Psoas muscle (tissue), 8 donors: ENCODE results near the gene INO80. TPM values are rescaled to one million over a fixed set of nuclear protein-coding genes. Genes with fewer than 3 reads are reported as not detected.
"Not testable (repeated sequence)": the region's sequence is repeated elsewhere in the genome, so short reads cannot be mapped to it uniquely, and the experiment has no call there.

ENCODE experiments used
- ATAC-seq, 4 donors: fragments of 200-7000 bp; cut with Tn5 transposase; one replicate each; pipeline ENCODE4 v1.9.1; 2020; ENCODE audit warnings: moderate library complexity in 3 of 4, mild to moderate bottlenecking in 2 of 4
- DNase-seq, 2 donors: peaks; one replicate each; pipeline ENCODE4 v3.0.0-alpha.2; 2020
- H3K27ac ChIP-seq: fragments of 200-600 bp; one replicate; pipeline ENCODE4 v1.8.0; 2022
- H3K27me3 ChIP-seq, 3 donors: fragments of 200-600 bp in 1 of 3; one replicate each; pipeline versions ENCODE4 v1.6.1 to v1.8.0; 2013 to 2022; ENCODE audit warnings: low read length in 2 of 3, mild to moderate bottlenecking in 2 of 3, moderate library complexity in 1 of 3; ENCODE audit not compliant: insufficient read depth in 3 of 3
- H3K36me3 ChIP-seq, 2 donors: fragments of 200-600 bp in 1 of 2; one replicate each; pipeline versions ENCODE4 v1.6.1 to v1.8.0; 2013 to 2022; ENCODE audit warnings: low read depth in 1 of 2, mild to moderate bottlenecking in 1 of 2, moderate library complexity in 1 of 2; ENCODE audit not compliant: insufficient read depth in 1 of 2
- H3K4me1 ChIP-seq: fragments of 200-600 bp; one replicate; pipeline ENCODE4 v1.8.0; 2022
- H3K4me3 ChIP-seq: fragments of 200-600 bp; one replicate; pipeline ENCODE4 v1.8.0; 2022; ENCODE audit warnings: mild to moderate bottlenecking
- H3K9me3 ChIP-seq: fragments of 200-600 bp; one replicate; pipeline ENCODE4 v1.8.0; 2022
- WGBS, 3 donors: extraction: QIAGEN DNeasy Blood & Tissue Kit; methylation state at CpG; one replicate each; pipeline versions ENCODE4 v1.1.6 to v1.1.7; 2013; 5-methylcytosine and 5-hydroxymethylcytosine counted together
- intact Hi-C, 2 donors: fragments of 100-400 bp; cut with DNase I; formaldehyde crosslinking; loops; one replicate each; pipeline versions ENCODE4 v1.11.0 to v1.14.2; 2022
- polyA plus RNA-seq, 3 donors: library from polyadenylated mRNA; stranded (reverse); fragments of 200-250 nt; gene quantifications; one replicate each; pipeline ENCODE4 v1.2.3, GENCODE V29; 2013
- total RNA-seq, 4 donors: library from RNA; stranded (reverse); fragmentation: NEBNext Ultra II Directional in 2 of 4; extraction: Animal tissue kit (Norgen Biotek cat#: 25700) in 2 of 4; gene quantifications; one replicate each; pipeline versions ENCODE4 v1.2.1 to v1.2.4, GENCODE V29; 2021 to 2023
- TF ChIP-seq, protein P1 (sequence below): fragments of 200-600 bp; IDR thresholded peaks from one replicate; pipeline ENCODE4 v1.8.0; 2022; ENCODE audit warnings: antibody characterized with exemption
- donor health status: healthy with polysubstance abuse.
- donor health status: DM: no; HTN: no; CAD: no; lungs with moderate emphysema.
- donor health status: Bipolar disorder and iron deficiency.
- donor health status: healthy.
- donor health status: DM: yes; HTN: yes; CAD: no.
- donor health status: DM: no; HTN: no; CAD: no.
- donor health status: DM: no; HTN: no; CAD: no.
- donor health status: DM: yes; HTN: yes; CAD: no.

INO80 gene
- total and polyA plus RNA-seq, 7 donors: 12.4 to 30.5 (median 20.1) TPM

DNA sequence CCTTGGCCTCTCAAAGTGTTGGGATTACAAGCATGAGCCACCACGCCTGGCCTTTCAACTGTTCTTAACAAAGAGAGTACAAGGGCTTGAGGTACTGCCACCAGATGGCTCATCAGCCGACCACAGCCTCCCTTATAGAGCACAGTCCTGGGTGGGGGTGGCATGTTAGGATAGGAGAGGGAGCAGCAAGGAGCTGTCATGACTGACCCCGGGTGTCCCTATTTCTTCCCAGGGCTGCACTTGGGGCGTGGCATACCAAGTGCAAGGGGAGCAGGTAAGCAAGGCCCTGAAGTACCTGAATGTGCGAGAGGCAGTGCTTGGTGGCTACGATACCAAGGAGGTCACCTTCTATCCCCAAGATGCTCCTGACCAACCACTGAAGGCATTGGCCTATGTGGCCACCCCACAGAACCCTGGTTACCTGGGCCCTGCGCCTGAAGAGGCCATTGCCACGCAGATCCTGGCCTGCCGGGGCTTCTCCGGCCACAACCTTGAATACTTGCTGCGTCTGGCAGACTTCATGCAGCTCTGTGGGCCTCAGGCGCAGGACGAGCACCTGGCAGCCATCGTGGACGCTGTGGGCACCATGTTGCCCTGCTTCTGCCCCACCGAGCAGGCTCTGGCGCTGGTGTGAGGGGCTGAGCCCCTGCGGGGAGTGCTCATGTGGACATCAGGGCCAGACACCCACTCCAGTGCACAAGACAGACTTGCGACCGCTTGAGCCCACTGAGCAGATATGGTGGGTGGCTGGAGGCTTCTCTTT, 160.8 kb downstream of the INO80 start:
- Histone ChIP-seq H3K4me3 (peak overlapping the region; percentile 84), H3K9me3 (no peaks in the 10 kb centered on the region), H3K4me1 (peaks cover 45% of the 10 kb centered on the region), H3K27ac (peak overlapping the region; percentile 86), H3K36me3 (peaks cover 0 to 9% of the 10 kb centered on the region in 2 donors), H3K27me3 (no peaks in the 10 kb centered on the region)
- DNase-seq (no peak), ATAC-seq (no peak)
- intact Hi-C loops: no loop called here
- 89 to 90% (median 90%) methylated on average over 20 of the region's 20 CpGs for WGBS, 3 donors
- TF ChIP-seq, protein P1, sequence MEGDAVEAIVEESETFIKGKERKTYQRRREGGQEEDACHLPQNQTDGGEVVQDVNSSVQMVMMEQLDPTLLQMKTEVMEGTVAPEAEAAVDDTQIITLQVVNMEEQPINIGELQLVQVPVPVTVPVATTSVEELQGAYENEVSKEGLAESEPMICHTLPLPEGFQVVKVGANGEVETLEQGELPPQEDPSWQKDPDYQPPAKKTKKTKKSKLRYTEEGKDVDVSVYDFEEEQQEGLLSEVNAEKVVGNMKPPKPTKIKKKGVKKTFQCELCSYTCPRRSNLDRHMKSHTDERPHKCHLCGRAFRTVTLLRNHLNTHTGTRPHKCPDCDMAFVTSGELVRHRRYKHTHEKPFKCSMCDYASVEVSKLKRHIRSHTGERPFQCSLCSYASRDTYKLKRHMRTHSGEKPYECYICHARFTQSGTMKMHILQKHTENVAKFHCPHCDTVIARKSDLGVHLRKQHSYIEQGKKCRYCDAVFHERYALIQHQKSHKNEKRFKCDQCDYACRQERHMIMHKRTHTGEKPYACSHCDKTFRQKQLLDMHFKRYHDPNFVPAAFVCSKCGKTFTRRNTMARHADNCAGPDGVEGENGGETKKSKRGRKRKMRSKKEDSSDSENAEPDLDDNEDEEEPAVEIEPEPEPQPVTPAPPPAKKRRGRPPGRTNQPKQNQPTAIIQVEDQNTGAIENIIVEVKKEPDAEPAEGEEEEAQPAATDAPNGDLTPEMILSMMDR: no peak

- peak overlapping the region; percentile 84 for H3K4me3 ChIP-seq
- ATAC-seq, H3K36me3 ChIP-seq, H3K9me3 ChIP-seq, intact Hi-C loops, H3K27me3 ChIP-seq, DNase-seq: not testable (repeated sequence)
- H3K4me1 ChIP-seq: peaks cover 55% of the 10 kb centered on the region
- WGBS, 3 donors: 74 to 83% (median 80%) methylated on average over 8 of the region's 8 CpGs
- H3K27ac ChIP-seq: peak overlapping the region; percentile 86
Measured at GRCh38 chr15:40954158-40954848, 161.8 kb downstream of the INO80 start.

DNA sequence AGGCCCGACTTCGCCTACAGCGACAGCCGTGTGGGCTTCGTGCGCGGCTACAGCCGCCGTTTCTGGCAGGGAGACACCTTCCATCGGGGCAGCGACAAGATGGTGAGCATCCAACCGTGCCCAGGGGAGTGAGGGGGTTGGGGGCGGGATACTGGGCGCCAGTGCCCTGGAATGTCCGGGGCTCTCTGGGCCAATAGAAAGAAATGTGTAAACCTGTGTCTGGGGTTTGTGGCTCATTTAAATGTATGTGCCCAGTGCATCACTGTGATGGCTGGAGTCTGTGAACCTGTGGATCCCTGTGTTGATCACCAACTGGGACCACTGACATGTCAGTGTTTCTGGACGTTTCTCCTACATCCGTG, 162.4 kb downstream of the INO80 start:
- DNase-seq (no peak), ATAC-seq (no peak)
- Histone ChIP-seq H3K9me3 (no peaks in the 10 kb centered on the region), H3K27me3 (no peaks in the 10 kb centered on the region), H3K4me1 (peaks cover 53% of the 10 kb centered on the region), H3K4me3 (peak overlapping the region; percentile 84), H3K27ac (peak overlapping the region; percentile 86), H3K36me3 (peaks cover 0 to 9% of the 10 kb centered on the region in 2 donors)
- WGBS, 3 donors: 10 to 22% (median 15%) methylated on average over 17 of the region's 17 CpGs
- TF ChIP-seq, protein P1: no peak
- intact Hi-C loops: no loop called here

GRCh38 chr15:40952901-40953712, 163.0 kb downstream of the INO80 start, which contains the start of gene CHAC1:
Gene CHAC1, plus strand, starts transcription at chr15:40953471. Its CDS starts 113 bp downstream, at chr15:40953584.
- peak; percentile 57 to 70 (median 60) for ATAC-seq
- WGBS, 3 donors: 1% methylated on average over 54 to 72 of the region's 72 CpGs
- H3K27me3 ChIP-seq: no peaks in the 10 kb centered on the region
- H3K36me3 ChIP-seq: peaks cover 0 to 9% of the 10 kb centered on the region in 2 donors
- intact Hi-C loops: no loop called here
- TF ChIP-seq, protein P1: no peak
- peak within 1 kb of the TSS; percentile 86 for H3K27ac ChIP-seq
- peak within 1 kb of the TSS; percentile 84 for H3K4me3 ChIP-seq
- H3K9me3 ChIP-seq: no peaks in the 10 kb centered on the region
- peak; percentile 96 to 97 for DNase-seq
- peaks cover 49% of the 10 kb centered on the region for H3K4me1 ChIP-seq
